ENCODE measurements around the gene ASIC1.
A peak's percentile ranks its signal among the peaks of the same experiment; 100 is the strongest.

ASIC1 gene

DNA sequence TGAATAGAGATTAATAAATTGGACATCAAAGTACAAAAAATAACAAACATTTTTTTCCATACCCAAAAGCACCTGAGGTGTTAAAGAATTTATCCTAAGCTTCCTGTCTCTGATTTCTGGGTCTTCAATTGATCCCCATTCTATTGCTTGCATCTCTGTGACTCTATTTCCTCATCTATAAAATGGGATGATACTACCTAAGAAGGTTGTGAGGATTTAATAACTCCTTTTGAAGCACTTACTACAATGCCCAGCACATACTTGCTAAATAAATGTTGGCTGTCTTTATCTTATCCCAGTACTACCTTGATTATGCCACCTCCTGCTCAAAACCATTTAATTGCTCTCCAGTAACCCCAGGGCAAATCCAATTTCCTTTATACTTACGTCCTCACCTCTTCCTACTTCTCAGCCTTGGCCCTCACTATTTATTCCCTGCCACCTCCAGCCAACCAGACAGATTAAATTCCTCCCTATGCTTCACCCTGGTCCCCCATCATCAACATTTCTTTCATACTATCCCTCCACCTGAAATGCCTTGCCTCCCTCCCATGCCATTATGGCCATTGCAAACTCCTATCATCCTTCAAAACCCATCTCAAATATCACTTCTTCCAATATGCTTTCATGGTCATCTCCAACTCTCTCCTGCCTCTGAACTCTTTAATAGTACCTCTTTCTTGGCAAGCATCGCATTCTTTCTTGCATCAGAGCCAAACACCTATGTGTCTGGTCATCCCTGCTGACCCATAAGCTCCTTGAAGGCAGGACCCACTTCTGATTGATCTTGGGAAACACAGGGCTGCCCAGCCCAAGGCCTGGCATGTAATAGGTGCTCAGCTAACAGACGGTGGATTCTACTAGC, 7.9 kb upstream of the ASIC1 start:
- Mint-ChIP-seq H3K4me3 (no peak overlapping the region), H3K27me3 (peaks cover 31 to 46% of the 10 kb centered on the region in 2 donors), H3K27ac (no peak overlapping the region), H3K36me3 (no peaks in the 10 kb centered on the region), H3K4me1 (peaks cover 0 to 4% of the 10 kb centered on the region in 2 donors), H3K9me3 (no peaks in the 10 kb centered on the region)
- ATAC-seq (replicated peaks) (no peak), DNase-seq (no peak)

DNA sequence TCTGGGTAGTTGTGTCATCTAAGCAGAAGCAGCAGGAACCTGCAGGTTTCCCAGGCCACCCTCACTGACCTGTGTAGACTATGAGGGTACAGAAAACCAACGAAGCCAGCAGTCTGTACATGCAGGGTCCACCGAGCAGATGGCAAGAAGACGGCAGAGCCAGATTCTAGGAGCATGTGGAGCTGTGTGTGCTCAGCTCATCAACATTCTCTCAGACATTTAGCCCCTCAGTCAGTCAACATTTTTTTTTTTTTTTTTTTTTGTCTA, 7.3 kb upstream of the ASIC1 start:
- DNase-seq = no peak
- H3K4me3 Mint-ChIP-seq = no peak overlapping the region
- no peak overlapping the region for H3K27ac Mint-ChIP-seq
- ATAC-seq (replicated peaks) = no peak
- H3K27me3 Mint-ChIP-seq = peaks cover 31 to 46% of the 10 kb centered on the region in 2 donors
- H3K36me3 Mint-ChIP-seq = no peaks in the 10 kb centered on the region
- peaks cover 0 to 4% of the 10 kb centered on the region in 2 donors for H3K4me1 Mint-ChIP-seq
- no peaks in the 10 kb centered on the region for H3K9me3 Mint-ChIP-seq

DNA sequence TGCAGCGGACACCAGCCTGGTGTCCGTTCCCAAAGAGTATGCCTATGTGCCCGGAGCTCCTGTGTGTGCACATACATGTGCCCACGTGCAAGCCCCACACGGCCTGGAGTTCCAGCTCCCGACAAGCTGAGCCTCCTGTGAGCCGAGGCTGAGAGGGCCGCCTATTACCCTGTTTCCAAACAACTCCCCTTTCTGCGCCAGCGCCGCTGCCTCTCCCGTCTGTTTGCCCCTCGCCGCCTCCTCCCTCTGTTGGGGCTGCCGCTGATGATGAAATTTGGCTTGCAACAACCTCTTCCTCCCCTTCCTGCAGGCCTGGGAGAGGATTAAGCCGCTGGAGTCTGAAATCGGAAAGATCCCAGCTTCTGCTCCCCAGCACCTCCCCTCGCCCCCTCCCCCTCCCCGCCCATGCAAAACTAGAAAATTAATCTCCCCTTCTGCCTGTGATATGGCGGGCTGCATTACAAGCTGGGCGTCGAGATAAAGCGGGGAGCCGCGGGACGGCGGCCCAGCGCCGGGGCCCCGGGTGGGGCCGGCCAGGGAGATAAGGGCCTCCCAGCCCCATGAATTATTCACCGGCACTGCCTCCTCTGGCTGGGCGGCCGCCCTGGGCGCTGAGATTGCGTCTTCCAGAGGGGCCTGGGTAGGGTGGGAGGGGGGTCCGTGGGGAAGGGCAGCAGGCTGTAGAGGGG, 6.8 kb upstream of the ASIC1 start:
- peak; percentile 27 to 31 for ATAC-seq (replicated peaks)
- H3K4me1 Mint-ChIP-seq = peaks cover 1 to 5% of the 10 kb centered on the region in 2 donors
- no peak for DNase-seq
- H3K27ac Mint-ChIP-seq = no peak overlapping the region
- H3K27me3 Mint-ChIP-seq = peaks cover 31 to 48% of the 10 kb centered on the region in 2 donors
- no peaks in the 10 kb centered on the region for H3K9me3 Mint-ChIP-seq
- H3K4me3 Mint-ChIP-seq = peak overlapping the region; percentile 10 to 57
- no peaks in the 10 kb centered on the region for H3K36me3 Mint-ChIP-seq

DNA sequence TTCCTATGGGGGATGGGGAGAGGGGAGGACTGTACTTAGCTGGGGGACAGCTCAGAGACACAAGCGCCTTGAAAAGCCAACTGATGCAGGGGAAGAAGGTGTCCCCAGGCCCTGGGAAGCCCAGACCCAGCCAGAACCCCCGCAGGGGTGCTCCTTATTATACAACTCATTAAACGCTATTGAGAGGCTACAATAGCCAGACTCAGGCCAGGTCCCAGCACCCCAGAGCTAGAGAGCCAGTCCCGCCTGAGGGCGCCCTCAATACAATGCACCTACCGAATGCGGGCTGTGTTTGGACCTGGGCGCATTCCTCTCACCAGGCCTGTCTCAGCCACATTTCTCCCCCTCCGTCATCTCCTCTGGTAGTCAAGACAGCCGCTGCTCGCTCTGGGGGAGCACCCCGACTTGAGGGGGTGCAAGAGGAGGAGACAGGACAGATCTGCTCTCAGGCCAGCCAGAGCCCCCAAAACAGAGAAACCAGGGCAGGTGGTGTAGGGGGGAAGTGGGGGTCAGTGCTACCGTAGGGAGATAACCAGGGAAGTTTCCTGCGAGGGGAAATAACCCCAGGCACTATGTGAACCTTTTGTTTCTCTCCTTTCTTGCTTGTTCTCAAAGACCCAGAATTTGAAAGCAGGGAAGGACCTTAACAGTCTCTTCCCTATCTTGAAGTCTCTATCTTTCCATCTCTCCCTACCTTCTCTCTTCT, 6.1 kb upstream of the ASIC1 start:
- H3K27me3 Mint-ChIP-seq = peaks cover 38 to 55% of the 10 kb centered on the region in 2 donors

DNA sequence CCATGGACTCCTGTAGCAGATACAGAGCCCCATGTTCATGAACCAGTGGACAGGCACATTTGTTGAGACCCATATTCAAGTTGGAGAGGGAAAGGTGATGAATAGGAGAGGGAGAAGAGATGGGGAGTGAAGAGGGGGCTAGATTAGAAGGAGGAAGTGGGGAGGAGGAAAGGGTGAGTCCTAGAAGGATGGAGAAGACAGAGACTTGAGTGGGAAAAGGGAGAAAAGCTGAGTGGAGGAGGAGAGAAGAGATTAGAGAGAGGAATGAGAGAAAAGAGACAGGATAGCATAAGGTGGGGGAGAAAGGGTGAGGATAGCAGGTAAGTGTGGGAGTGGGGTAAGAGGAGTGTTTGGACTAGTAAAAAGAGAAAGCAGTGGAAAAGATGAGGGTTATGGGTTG, 4.9 kb upstream of the ASIC1 start:
- H3K27me3 Mint-ChIP-seq = peaks cover 49 to 67% of the 10 kb centered on the region in 2 donors
- DNase-seq = no peak
- no peaks in the 10 kb centered on the region for H3K9me3 Mint-ChIP-seq
- H3K4me1 Mint-ChIP-seq = peaks cover 19 to 20% of the 10 kb centered on the region in 2 donors
- ATAC-seq (replicated peaks) = no peak
- H3K4me3 Mint-ChIP-seq = no peak overlapping the region
- H3K27ac Mint-ChIP-seq = no peak overlapping the region
- no peaks in the 10 kb centered on the region for H3K36me3 Mint-ChIP-seq

More for the DNA sequence above, 6.1 kb upstream of the ASIC1 start:
- H3K27ac Mint-ChIP-seq = no peak overlapping the region
- H3K9me3 Mint-ChIP-seq = no peaks in the 10 kb centered on the region
- DNase-seq = no peak
- no peak overlapping the region for H3K4me3 Mint-ChIP-seq
- no peaks in the 10 kb centered on the region for H3K36me3 Mint-ChIP-seq
- H3K4me1 Mint-ChIP-seq = peaks cover 8 to 12% of the 10 kb centered on the region in 2 donors
- no peak for ATAC-seq (replicated peaks)

DNA sequence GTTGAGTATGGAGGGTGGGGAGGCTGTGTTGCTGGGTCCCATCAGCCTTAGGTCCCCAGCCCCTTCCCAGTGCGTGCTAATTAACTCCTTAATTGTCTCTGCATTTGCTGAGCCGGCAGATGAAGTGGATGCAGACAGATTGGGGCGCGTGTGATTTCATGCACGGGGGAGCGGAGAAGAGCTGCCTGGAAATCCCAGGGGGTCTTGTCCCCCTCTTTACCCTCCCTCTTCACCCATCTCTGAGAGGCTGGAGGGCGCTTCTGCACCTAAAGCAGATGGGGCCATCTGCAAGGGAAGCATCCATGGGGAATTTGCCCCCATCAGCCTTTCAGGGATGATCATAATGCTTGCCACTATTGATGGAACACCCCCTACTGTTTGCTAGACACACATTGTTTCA, 4.4 kb upstream of the ASIC1 start:
- no peak overlapping the region for H3K4me3 Mint-ChIP-seq
- H3K4me1 Mint-ChIP-seq = peaks cover 19 to 20% of the 10 kb centered on the region in 2 donors
- ATAC-seq (replicated peaks) = no peak
- no peak overlapping the region for H3K27ac Mint-ChIP-seq
- no peaks in the 10 kb centered on the region for H3K36me3 Mint-ChIP-seq
- DNase-seq = no peak
- peaks cover 50 to 68% of the 10 kb centered on the region in 2 donors for H3K27me3 Mint-ChIP-seq
- no peaks in the 10 kb centered on the region for H3K9me3 Mint-ChIP-seq

DNA sequence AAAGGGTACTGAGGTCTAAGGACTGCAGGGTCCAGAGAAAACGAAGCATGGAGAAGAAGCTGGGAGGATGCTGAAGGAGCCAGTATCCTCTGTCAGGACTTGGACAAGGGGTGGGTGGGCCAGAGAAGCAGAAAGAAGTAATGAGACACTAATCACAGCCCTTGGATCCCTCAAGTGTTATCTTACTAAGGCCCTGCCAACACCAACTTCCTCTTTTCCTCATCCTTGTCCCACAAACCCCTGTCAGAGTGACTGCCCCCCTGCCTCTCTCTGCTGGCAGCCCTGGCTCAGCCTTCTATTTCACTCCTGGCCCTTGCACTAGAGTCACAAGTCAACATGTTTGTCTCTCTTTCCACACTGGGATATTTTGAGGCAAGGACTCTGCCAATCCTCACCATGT, 3.8 kb upstream of the ASIC1 start:
- Mint-ChIP-seq H3K4me1 (peaks cover 19 to 20% of the 10 kb centered on the region in 2 donors), H3K27ac (no peak overlapping the region), H3K27me3 (peaks cover 56 to 73% of the 10 kb centered on the region in 2 donors), H3K36me3 (no peaks in the 10 kb centered on the region), H3K4me3 (no peak overlapping the region), H3K9me3 (no peaks in the 10 kb centered on the region)
- DNase-seq = no peak
- ATAC-seq (replicated peaks) = no peak

DNA sequence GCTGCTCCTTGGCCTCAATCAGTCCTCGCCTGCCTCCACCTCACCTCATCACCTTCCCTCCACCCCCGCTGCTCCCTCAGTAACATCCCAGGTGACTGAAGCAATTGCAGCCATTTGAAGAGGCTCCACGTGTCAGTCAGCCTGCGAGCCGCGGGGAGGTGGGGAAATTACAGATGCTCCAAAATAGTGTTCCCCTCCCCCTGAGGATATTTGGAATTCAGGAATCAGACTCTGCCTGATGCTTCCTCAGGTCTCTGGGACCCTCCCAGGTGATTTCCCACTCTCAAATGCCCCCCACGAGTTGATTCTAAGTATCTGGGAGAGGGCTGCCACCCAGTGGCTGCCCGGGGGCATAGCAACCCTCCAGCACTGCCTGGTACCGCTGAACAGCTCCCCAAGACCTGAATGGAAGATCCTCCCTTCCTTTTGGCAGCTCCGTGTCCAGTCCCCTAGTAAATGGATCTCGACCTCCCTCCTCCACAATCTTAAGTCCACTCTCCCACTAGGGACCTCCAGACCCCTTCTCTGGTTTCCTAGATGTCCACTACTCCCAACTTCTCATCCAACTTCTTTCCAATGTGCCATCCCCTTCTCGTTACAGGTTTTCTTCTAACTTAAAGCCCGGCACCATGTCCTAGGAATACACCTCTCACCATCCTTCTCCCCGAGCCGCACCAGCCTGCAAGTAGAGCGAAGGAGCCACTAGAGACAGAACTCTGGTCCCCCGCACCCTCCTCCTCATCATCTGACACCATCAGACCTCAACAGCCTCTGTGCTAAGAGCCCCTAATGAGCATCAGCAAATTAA, 1.4 kb upstream of the ASIC1 start:
- Mint-ChIP-seq H3K9me3 (no peaks in the 10 kb centered on the region), H3K27ac (no peak overlapping the region), H3K4me1 (peaks cover 19 to 23% of the 10 kb centered on the region in 2 donors), H3K36me3 (no peaks in the 10 kb centered on the region), H3K4me3 (peak overlapping the region; percentile 17 to 51), H3K27me3 (peaks cover 66 to 72% of the 10 kb centered on the region in 2 donors)
- DNase-seq (no peak), ATAC-seq (replicated peaks) (peak; percentile 58 to 66)

DNA sequence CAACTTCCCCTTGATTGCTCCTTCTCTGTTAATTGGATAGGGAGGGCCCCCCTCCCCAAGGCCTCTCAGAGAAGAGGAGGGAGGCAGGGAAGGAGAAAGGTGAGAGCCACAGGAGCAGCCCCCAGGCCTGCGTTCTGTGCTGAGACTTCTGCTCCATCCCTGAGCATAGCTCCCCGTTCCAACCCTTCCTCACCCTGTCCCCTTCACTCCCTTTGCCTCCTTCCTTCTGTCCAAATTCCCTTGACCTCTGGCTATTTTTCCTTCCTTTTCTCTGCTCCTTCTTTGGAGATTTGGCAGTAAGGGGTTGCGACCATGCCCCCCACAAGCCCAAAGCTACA, 788 bp upstream of the ASIC1 start:
- peaks cover 19 to 23% of the 10 kb centered on the region in 2 donors for H3K4me1 Mint-ChIP-seq
- peak overlapping the region; percentile 88 to 90 for H3K4me3 Mint-ChIP-seq
- ATAC-seq (replicated peaks) (peak in 1 of 2 donors; percentile 0), DNase-seq (no peak)
- no peak overlapping the region for H3K27ac Mint-ChIP-seq
- H3K9me3 Mint-ChIP-seq = no peaks in the 10 kb centered on the region
- peaks cover 66 to 72% of the 10 kb centered on the region in 2 donors for H3K27me3 Mint-ChIP-seq
- H3K36me3 Mint-ChIP-seq = no peaks in the 10 kb centered on the region

DNA sequence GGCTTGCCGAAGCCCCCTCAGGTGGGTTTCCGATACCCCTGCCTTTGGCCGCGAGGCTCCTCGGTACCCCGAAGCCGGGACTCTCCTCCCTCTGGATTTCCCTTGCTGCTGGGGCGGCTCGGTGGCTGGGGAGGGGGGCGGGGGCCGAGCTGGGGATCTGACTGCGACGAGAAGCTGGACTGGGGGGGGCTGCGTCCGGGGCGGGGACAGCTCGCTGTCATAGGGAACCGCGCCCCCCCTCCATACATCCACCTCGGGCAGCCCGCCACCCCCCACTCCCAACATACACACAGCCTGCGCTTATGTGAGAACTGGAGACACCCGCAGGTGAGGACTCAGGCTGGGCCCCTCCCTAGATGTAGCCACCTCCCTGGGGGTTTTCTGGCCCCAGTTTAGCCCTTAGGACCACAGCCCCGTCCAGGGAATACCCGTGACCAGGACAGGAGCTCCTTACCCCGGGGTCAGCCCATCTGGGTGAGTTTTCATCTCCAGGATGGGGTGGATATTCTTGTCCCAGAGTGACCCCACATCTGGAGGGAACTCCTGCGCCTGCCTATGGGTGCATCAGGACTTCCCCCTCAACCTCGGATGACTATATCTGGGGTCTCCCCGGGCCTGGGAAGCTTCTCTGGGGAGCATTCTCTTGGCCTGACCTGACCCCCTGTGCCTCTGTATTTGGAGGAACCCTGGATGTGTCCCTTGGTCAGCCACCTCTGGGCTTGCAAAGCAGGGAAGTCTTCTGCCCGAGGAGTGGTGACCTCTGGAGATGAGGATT, 687 bp downstream of the ASIC1 start:
- DNase-seq = no peak
- no peak for ATAC-seq (replicated peaks)
- H3K9me3 Mint-ChIP-seq = no peaks in the 10 kb centered on the region
- peak overlapping the region; percentile 57 to 68 for H3K4me3 Mint-ChIP-seq
- H3K27ac Mint-ChIP-seq = no peak overlapping the region
- peaks cover 19 to 23% of the 10 kb centered on the region in 2 donors for H3K4me1 Mint-ChIP-seq
- no peaks in the 10 kb centered on the region for H3K36me3 Mint-ChIP-seq
- H3K27me3 Mint-ChIP-seq = peaks cover 64 to 67% of the 10 kb centered on the region in 2 donors

DNA sequence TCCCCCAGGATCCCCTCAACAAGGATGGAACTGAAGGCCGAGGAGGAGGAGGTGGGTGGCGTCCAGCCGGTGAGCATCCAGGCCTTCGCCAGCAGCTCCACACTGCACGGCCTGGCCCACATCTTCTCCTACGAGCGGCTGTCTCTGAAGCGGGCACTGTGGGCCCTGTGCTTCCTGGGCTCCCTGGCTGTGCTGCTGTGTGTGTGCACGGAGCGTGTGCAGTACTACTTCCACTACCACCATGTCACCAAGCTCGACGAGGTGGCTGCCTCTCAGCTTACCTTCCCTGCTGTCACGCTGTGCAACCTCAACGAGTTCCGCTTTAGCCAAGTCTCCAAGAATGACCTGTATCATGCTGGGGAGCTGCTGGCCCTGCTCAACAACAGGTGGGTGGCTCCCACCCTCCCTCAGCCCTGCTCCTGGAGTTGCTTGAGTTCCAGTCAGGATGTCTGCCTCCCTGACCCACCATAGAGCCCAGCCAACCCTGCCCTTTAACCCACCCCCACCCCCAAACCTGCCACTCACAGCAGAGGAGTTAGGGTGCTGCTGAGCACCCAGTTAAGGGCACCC, 1.4 kb downstream of the ASIC1 start:
- no peak overlapping the region for H3K27ac Mint-ChIP-seq
- DNase-seq (no peak), ATAC-seq (replicated peaks) (no peak)
- peaks cover 69% of the 10 kb centered on the region in 2 donors for H3K27me3 Mint-ChIP-seq
- peaks cover 19 to 21% of the 10 kb centered on the region in 2 donors for H3K4me1 Mint-ChIP-seq
- no peak overlapping the region for H3K4me3 Mint-ChIP-seq
- H3K36me3 Mint-ChIP-seq = no peaks in the 10 kb centered on the region
- H3K9me3 Mint-ChIP-seq = no peaks in the 10 kb centered on the region

DNA sequence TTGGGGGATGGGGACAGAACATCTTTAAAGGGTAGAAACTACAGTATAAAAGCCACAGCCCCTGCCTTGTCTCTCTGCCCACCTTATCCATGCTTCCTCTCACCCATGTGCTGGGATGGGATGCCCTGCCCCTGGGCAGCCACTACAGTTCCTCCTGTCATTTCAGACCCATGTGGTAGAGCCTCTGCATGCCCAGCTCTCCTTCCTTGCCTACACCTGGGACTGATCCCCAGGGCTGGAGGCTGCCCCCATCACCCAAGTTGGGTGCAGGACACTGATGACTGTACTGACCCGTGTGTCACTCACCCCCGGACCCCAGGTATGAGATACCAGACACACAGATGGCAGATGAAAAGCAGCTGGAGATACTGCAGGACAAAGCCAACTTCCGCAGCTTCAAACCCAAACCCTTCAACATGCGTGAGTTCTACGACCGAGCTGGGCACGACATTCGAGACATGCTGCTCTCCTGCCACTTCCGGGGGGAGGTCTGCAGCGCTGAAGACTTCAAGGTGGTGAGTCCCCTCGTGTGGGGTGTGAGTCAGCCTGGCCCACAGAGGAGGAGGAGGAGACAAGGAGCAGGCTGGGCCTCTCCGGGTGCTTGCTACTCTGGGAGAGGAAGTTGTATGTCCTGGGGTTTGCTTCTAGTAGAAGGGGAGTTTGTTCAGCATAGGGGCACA, 2.2 kb downstream of the ASIC1 start:
- Mint-ChIP-seq H3K36me3 (no peaks in the 10 kb centered on the region), H3K27ac (no peak overlapping the region), H3K4me1 (peaks cover 19 to 21% of the 10 kb centered on the region in 2 donors), H3K4me3 (no peak overlapping the region), H3K9me3 (no peaks in the 10 kb centered on the region), H3K27me3 (peaks cover 69 to 74% of the 10 kb centered on the region in 2 donors)
- DNase-seq (no peak), ATAC-seq (replicated peaks) (peak in 1 of 2 donors; percentile 12)

DNA sequence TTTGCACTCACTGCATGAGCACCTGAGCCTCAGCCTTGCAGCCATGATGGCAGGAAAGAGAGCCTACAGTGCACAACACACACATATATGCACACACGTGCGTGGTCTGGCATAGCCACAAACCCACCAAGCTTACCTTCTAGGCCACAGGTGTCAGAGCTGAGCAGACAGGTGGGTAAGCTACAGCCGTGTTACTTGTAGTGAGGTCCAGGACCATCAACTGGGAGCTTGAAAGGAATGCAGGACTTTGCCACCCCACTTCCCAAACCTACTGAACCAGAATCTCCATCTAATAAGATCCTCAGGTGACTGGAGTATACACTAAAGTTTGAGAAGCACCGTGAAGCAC, 2.7 kb downstream of the ASIC1 start:
- H3K27ac Mint-ChIP-seq = no peak overlapping the region

More for the DNA sequence above, 2.7 kb downstream of the ASIC1 start:
- DNase-seq (no peak), ATAC-seq (replicated peaks) (no peak)
- H3K4me3 Mint-ChIP-seq = no peak overlapping the region
- no peaks in the 10 kb centered on the region for H3K36me3 Mint-ChIP-seq
- no peaks in the 10 kb centered on the region for H3K9me3 Mint-ChIP-seq
- H3K4me1 Mint-ChIP-seq = peaks cover 19 to 21% of the 10 kb centered on the region in 2 donors
- H3K27me3 Mint-ChIP-seq = peaks cover 69 to 75% of the 10 kb centered on the region in 2 donors
